ENCODE results near the gene P4HTM. TPM values are rescaled to one million over a fixed set of nuclear protein-coding genes. Genes with fewer than 3 reads are reported as not detected.
A peak's percentile ranks its signal among the peaks of the same experiment; 100 is the strongest.

P4HTM gene
- total and polyA plus RNA-seq, 2 donors (not counting 3 experiments of a cell fraction or from before 2014, with no cell fraction given) = 23.0 to 32.7 TPM

GRCh38 chr3:49021213-49021812, 31.3 kb downstream of the P4HTM start:
- dilution Hi-C loops (cut with MboI; ENCODE audit: extremely low pct_ligation_motif_present, low sequenced_read_pairs) = no loop called here
- CTCF ChIA-PET = interaction anchor here (1.0 to 8.3 kb wide), 10 partner anchors 9 to 390 kb away, joined by 3 to 127 read pairs (median 6); partner anchors contain the start of genes P4HTM, QRICH1, RHOA and WDR6

More at GRCh38 chr3:49021213-49021812, 31.3 kb downstream of the P4HTM start:
- Histone ChIP-seq H4K20me1 (replicated peaks; ENCODE audit: control insufficient read depth, extremely low read depth, insufficient read depth, low read length) (no peaks in the 10 kb centered on the region), H2AFZ (ENCODE audit: low read depth, low read length) (peak overlapping the region; percentile 63), H3K9ac (replicated peaks; ENCODE audit: extremely low read depth, insufficient read depth, low read length) (peak overlapping the region; percentile 96), H3K4me1 (ENCODE audit: control insufficient read depth, extremely low read depth, insufficient read depth, low read length) (peaks cover 31% of the 10 kb centered on the region), H3K9me1 (replicated peaks; ENCODE audit: control insufficient read depth, extremely low read depth, insufficient read depth, low read length) (no peaks in the 10 kb centered on the region), H3K36me3 (ENCODE audit: control insufficient read depth in 2 of 2, extremely low read depth in 1 of 2, insufficient read depth in 2 of 2, low read length in 2 of 2) (peaks cover 10 to 27% of the 10 kb centered on the region in 2 experiments), H3K27ac (ENCODE audit: insufficient read depth, low read depth, low read length) (peak overlapping the region; percentile 95), H3K4me3 (replicated peaks in 1 of 3; ENCODE audit: insufficient read depth in 1 of 3, low read depth in 1 of 3, low read length in 3 of 3) (peak overlapping the region; percentile 56 to 59 (median 57)), H3K79me2 (ENCODE audit: control insufficient read depth, insufficient read depth, low read length) (peaks cover 33% of the 10 kb centered on the region), H3K4me2 (ENCODE audit: insufficient read depth, low read length) (peak overlapping the region; percentile 54), H3K27me3 (ENCODE audit: control insufficient read depth in 2 of 2, insufficient read depth in 2 of 2, low read length in 2 of 2) (no peaks in the 10 kb centered on the region), H3K9me3 (replicated peaks; ENCODE audit: control insufficient read depth, insufficient read depth, low read length) (no peaks in the 10 kb centered on the region)
- POLR2A ChIA-PET = interaction anchor here (0.5 to 3.8 kb wide), 16 partner anchors 8 to 384 kb away, joined by 3 to 19 read pairs (median 5); partner anchors contain the start of genes ARIH2, IMPDH2, P4HTM and QRICH1
- FAIRE-seq (peak; percentile 96), DNase-seq (ENCODE audit: low read depth, low spot score) (peak; percentile 98)
- intact Hi-C loops (cut with micrococcal nuclease) = loop anchor here (1.0 kb wide), 3 partner anchors 14 to 73 kb away; partner anchors contain the start of genes QRICH1 and WDR6
- TF ChIP-seq POLR2A (IDR thresholded peaks at IDR 0.05; ENCODE audit: low read depth, low read length) (peak; percentile 100), MYC (IDR thresholded peaks at IDR 0.05; ENCODE audit: low read depth, low read length) (no peak), CTCF (IDR thresholded peaks at IDR 0.05; ENCODE audit: extremely low read depth in 1 of 2, insufficient read depth in 1 of 2, low read depth in 1 of 2, low read length in 2 of 2) (no peak), JUN (IDR thresholded peaks at IDR 0.05; ENCODE audit: borderline replicate concordance, insufficient read depth, insufficient read length, low read depth) (no peak), FOS (IDR thresholded peaks at IDR 0.05; ENCODE audit: borderline replicate concordance, insufficient read depth, low read length) (no peak), EZH2 (IDR thresholded peaks at IDR 0.05; ENCODE audit: borderline replicate concordance, low read depth, low read length, severe bottlenecking) (no peak), MAX (IDR thresholded peaks at IDR 0.05; ENCODE audit: insufficient read depth, insufficient read length) (peak; percentile 23), POLR2AphosphoS5 (IDR thresholded peaks at IDR 0.05; ENCODE audit: insufficient read depth, low read depth, low read length) (peak; percentile 99), GATA2 (IDR thresholded peaks at IDR 0.05; ENCODE audit: insufficient read depth, insufficient read length, low read depth, low read length) (no peak)
- BruUV-seq (replicated peaks) = no TSS peak

Measured in endothelial cell of umbilical vein (primary cell).